Sigmoid colon (tissue), 7 donors: Measurements from ENCODE around the gene ACR. TPM values are rescaled to one million over a fixed set of nuclear protein-coding genes. Genes with fewer than 3 reads are reported as not detected.
A peak's percentile ranks its signal among the peaks of the same experiment; 100 is the strongest.

Experiments
- DNase-seq: peaks from one replicate; pipeline ENCODE4 v3.0.0-alpha.2; 2019
- H3K27ac ChIP-seq, 4 donors: fragments of 200-600 bp; sonication (generic); one replicate each; pipeline ENCODE4 v1.5.1; 2016 to 2019; ENCODE audit warnings: mild to moderate bottlenecking in 1 of 4
- H3K27me3 ChIP-seq, 3 donors: fragments of 200-600 bp; sonication (generic); one replicate each; pipeline ENCODE4 v1.5.1; 2019; ENCODE audit warnings: mild to moderate bottlenecking in 1 of 3
- H3K36me3 ChIP-seq, 4 donors: fragments of 200-600 bp; sonication (generic); one replicate each; pipeline ENCODE4 v1.5.1; 2016 to 2019
- H3K4me1 ChIP-seq, 4 donors: fragments of 200-600 bp; sonication (generic); one replicate each; pipeline ENCODE4 v1.5.1; 2017 to 2019
- H3K4me3 ChIP-seq, 4 donors: fragments of 200-600 bp; sonication (generic); one replicate each; pipeline ENCODE4 v1.5.1; 2017 to 2019; ENCODE audit warnings: mild to moderate bottlenecking in 2 of 4, moderate library complexity in 1 of 4
- H3K9me3 ChIP-seq, 4 donors: fragments of 200-600 bp in 3 of 4; sonication (generic) in 3 of 4; one replicate each; pipeline versions ENCODE4 v1.5.1 to v1.6.1; 2013 to 2019
- CTCF ChIP-seq, 4 experiments: fragments of 450-650 bp in 3 of 4; fragments of 200-600 bp in 1 of 4; IDR thresholded peaks; one replicate each; pipeline ENCODE4 v1.5.1; 2016 to 2019; ENCODE audit warnings: antibody characterized with exemption in 4 of 4, mild to moderate bottlenecking in 3 of 4, moderate library complexity in 2 of 4
- EP300 ChIP-seq, 4 donors: sonication (generic); formaldehyde crosslinking; IDR thresholded peaks; one replicate each; pipeline ENCODE4 v1.6.1; 2017; ENCODE audit warnings: antibody characterized with exemption in 4 of 4
- POLR2A ChIP-seq, 2 donors: fragments of 450-650 bp; IDR thresholded peaks; one replicate each; pipeline ENCODE4 v1.6.1; 2016; ENCODE audit warnings: antibody characterized with exemption in 2 of 2, mild to moderate bottlenecking in 2 of 2, moderate library complexity in 2 of 2
- POLR2AphosphoS5 ChIP-seq, 4 donors: sonication (generic); formaldehyde crosslinking; IDR thresholded peaks; one replicate each; pipeline ENCODE4 v1.6.1; 2017; ENCODE audit warnings: antibody characterized with exemption in 4 of 4
- WGBS, 2 donors: extraction: QIAGEN DNeasy Blood & Tissue Kit; methylation state at CpG; one replicate each; pipeline ENCODE4 v1.1.7; 2013; 5-methylcytosine and 5-hydroxymethylcytosine counted together
- intact Hi-C: fragments of 100-400 bp; cut with DNase I; formaldehyde crosslinking; loops from one replicate; pipeline ENCODE4 v1.15.1; 2023
- polyA plus RNA-seq, 3 donors: library from polyadenylated mRNA; stranded (reverse); fragments of 200-250 nt; gene quantifications; one replicate each; pipeline ENCODE4 v1.2.3, GENCODE V29; 2013
- total RNA-seq, 4 donors: library from RNA; depleted of rRNA; stranded (reverse); fragments of >200 nt; gene quantifications; one replicate each; pipeline ENCODE4 v1.1.0, GENCODE V29; 2016
- donor health status: healthy with polysubstance abuse.
- donor health status: Bipolar disorder and iron deficiency.
- donor health status: healthy.

ACR gene
- total and polyA plus RNA-seq, 7 donors = 0.06 to 0.68 TPM; not detected in 5

GRCh38 chr22:50727678-50728522, 10.1 kb upstream of the ACR start:
- H3K27me3 ChIP-seq = peaks cover 7 to 30% (median 25%) of the 10 kb centered on the region in 3 donors
- H3K36me3 ChIP-seq = no peaks in the 10 kb centered on the region
- intact Hi-C loops = no loop called here
- H3K9me3 ChIP-seq = no peaks in the 10 kb centered on the region
- H3K27ac ChIP-seq = no peak overlapping the region
- TF ChIP-seq EP300 (IDR thresholded peaks at IDR 0.05) = no peak
- no peak for TF ChIP-seq POLR2A (IDR thresholded peaks at IDR 0.05)
- no peak for TF ChIP-seq POLR2AphosphoS5 (IDR thresholded peaks at IDR 0.05)
- TF ChIP-seq CTCF (IDR thresholded peaks at IDR 0.05) = no peak
- DNase-seq = peak; percentile 46
- H3K4me3 ChIP-seq = no peak overlapping the region
- WGBS, 2 donors = 84 to 89% methylated on average over 23 of the region's 23 CpGs
- H3K4me1 ChIP-seq = peaks cover 0 to 9% (median 8%) of the 10 kb centered on the region in 4 donors

GRCh38 chr22:50728523-50728931, 9.5 kb upstream of the ACR start:
- peak; percentile 58 for DNase-seq
- Histone ChIP-seq H3K27me3 (peaks cover 7 to 30% (median 25%) of the 10 kb centered on the region in 3 donors), H3K27ac (no peak overlapping the region), H3K4me3 (no peak overlapping the region), H3K9me3 (no peaks in the 10 kb centered on the region), H3K36me3 (no peaks in the 10 kb centered on the region), H3K4me1 (peaks cover 0 to 13% (median 10%) of the 10 kb centered on the region in 4 donors)
- WGBS, 2 donors = 72 to 82% methylated on average over 2 of the region's 2 CpGs
- TF ChIP-seq POLR2AphosphoS5 (IDR thresholded peaks at IDR 0.05) (no peak), CTCF (IDR thresholded peaks at IDR 0.05) (no peak), POLR2A (IDR thresholded peaks at IDR 0.05) (no peak)
- intact Hi-C loops = no loop called here

- no peak for TF ChIP-seq EP300 (IDR thresholded peaks at IDR 0.05)
- TF ChIP-seq POLR2AphosphoS5 (IDR thresholded peaks at IDR 0.05) = no peak
- TF ChIP-seq POLR2A (IDR thresholded peaks at IDR 0.05) = no peak
- TF ChIP-seq CTCF (IDR thresholded peaks at IDR 0.05) = no peak
- peak; percentile 59 for DNase-seq
- intact Hi-C loops = no loop called here
- 79 to 85% methylated on average over 21 of the region's 21 CpGs for WGBS, 2 donors
- H3K27me3 ChIP-seq = peaks cover 7 to 30% (median 25%) of the 10 kb centered on the region in 3 donors
- H3K27ac ChIP-seq = no peak overlapping the region
- H3K9me3 ChIP-seq = no peaks in the 10 kb centered on the region
- peaks cover 0 to 15% (median 11%) of the 10 kb centered on the region in 4 donors for H3K4me1 ChIP-seq
- H3K36me3 ChIP-seq = no peaks in the 10 kb centered on the region
- H3K4me3 ChIP-seq = no peak overlapping the region
Observed at GRCh38 chr22:50729391-50730012, 8.5 kb upstream of the ACR start.

- Histone ChIP-seq H3K27me3 (peaks cover 7 to 34% (median 25%) of the 10 kb centered on the region in 3 donors), H3K9me3 (no peaks in the 10 kb centered on the region), H3K27ac (no peak overlapping the region), H3K36me3 (no peaks in the 10 kb centered on the region), H3K4me3 (no peak overlapping the region), H3K4me1 (peaks cover 0 to 15% (median 11%) of the 10 kb centered on the region in 4 donors)
- DNase-seq = peak; percentile 55
- TF ChIP-seq EP300 (IDR thresholded peaks at IDR 0.05) = no peak
- no peak for TF ChIP-seq POLR2AphosphoS5 (IDR thresholded peaks at IDR 0.05)
- TF ChIP-seq CTCF (IDR thresholded peaks at IDR 0.05) = no peak
- TF ChIP-seq POLR2A (IDR thresholded peaks at IDR 0.05) = no peak
- intact Hi-C loops = no loop called here
- WGBS, 2 donors = 79 to 81% methylated on average over 54 of the region's 54 CpGs
Observed at GRCh38 chr22:50730013-50730891, 7.8 kb upstream of the ACR start.
